Activated T-cell treated with anti-CD3 and anti-CD28 coated beads, Interleukin-2, amount 50 U/mL, for 24 hours (primary cell): ENCODE results near the gene PIH1D1.
A peak's percentile ranks its signal among the peaks of the same experiment; 100 is the strongest.

Source experiments
- DNase-seq: peaks from one replicate; pipeline ENCODE4 v3.0.0-alpha.2; 2020
- H3K27ac Mint-ChIP-seq: 2 replicates; pipeline ENCODE4 v1.8.0; 2020; ENCODE audit warnings: mild to moderate bottlenecking, mixed read lengths
- H3K27me3 Mint-ChIP-seq: 2 replicates; pipeline ENCODE4 v1.8.0; 2020; ENCODE audit warnings: mixed read lengths
- H3K36me3 Mint-ChIP-seq: 2 replicates; pipeline ENCODE4 v1.8.0; 2020; ENCODE audit warnings: low read depth, mixed read lengths
- H3K4me1 Mint-ChIP-seq: 2 replicates; pipeline ENCODE4 v1.8.0; 2020; ENCODE audit warnings: low read depth, mixed read lengths
- H3K4me3 Mint-ChIP-seq: 2 replicates; pipeline ENCODE4 v1.8.0; 2020; ENCODE audit warnings: mild to moderate bottlenecking, moderate library complexity, mixed read lengths
- H3K9me3 Mint-ChIP-seq: 2 replicates; pipeline ENCODE4 v1.8.0; 2020; ENCODE audit warnings: mixed read lengths

PIH1D1 gene

GRCh38 chr19:49427339-49427738, 24.3 kb downstream of the PIH1D1 start:
- no peak for DNase-seq
- H3K4me3 Mint-ChIP-seq: no peak overlapping the region
- H3K36me3 Mint-ChIP-seq: no peaks in the 10 kb centered on the region
- peaks cover 91% of the 10 kb centered on the region for H3K27me3 Mint-ChIP-seq
- no peaks in the 10 kb centered on the region for H3K9me3 Mint-ChIP-seq
- H3K4me1 Mint-ChIP-seq: peaks cover 44% of the 10 kb centered on the region
- H3K27ac Mint-ChIP-seq: no peak overlapping the region

DNA sequence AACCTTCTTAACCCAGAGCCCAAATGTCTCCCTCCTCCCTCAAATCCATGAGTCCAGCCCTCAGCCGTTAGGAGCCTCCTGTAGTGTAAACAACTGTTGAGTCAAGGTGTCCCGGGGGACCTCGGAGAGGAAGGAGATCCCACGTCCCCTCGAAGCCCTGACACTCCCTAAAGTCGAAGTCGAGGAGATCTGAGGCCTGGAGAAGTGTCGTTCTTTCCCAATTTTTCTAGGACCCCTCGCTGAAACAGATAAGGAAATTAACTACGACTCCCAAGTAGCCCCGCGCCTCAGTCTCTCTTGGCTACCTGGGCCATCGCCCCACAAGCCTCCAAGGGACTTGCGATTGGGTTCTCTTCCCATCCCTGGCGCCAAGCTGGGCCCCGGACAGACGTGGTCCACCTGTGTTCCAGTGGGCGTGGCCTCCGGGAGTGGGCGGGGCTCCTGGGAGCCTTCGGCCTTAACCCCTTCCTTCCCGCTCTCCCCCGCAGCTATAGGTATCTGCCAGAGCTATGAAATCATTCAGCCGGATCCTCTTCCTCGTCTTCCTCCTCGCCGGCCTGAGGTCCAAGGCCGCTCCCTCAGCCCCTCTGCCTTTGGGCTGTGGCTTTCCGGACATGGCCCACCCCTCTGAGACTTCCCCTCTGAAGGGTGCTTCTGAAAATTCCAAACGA, 25.6 kb downstream of the PIH1D1 start:
- H3K27me3 Mint-ChIP-seq: peaks cover 92% of the 10 kb centered on the region
- H3K27ac Mint-ChIP-seq: no peak overlapping the region
- peaks cover 48% of the 10 kb centered on the region for H3K4me1 Mint-ChIP-seq
- H3K4me3 Mint-ChIP-seq: no peak overlapping the region
- no peaks in the 10 kb centered on the region for H3K9me3 Mint-ChIP-seq
- peak; percentile 59 for DNase-seq
- no peaks in the 10 kb centered on the region for H3K36me3 Mint-ChIP-seq

GRCh38 chr19:49425178-49425577, 26.4 kb downstream of the PIH1D1 start, which contains the start of gene GFY:
Gene GFY, plus strand, starts transcription at chr19:49425388. Its CDS starts 1,043 bp downstream, at chr19:49426431.
- Mint-ChIP-seq H3K27me3 (peaks cover 92% of the 10 kb centered on the region), H3K4me1 (peaks cover 51% of the 10 kb centered on the region), H3K9me3 (no peaks in the 10 kb centered on the region), H3K36me3 (no peaks in the 10 kb centered on the region), H3K4me3 (no peak within 1 kb of the TSS), H3K27ac (no peak within 1 kb of the TSS)
- DNase-seq: no peak

DNA sequence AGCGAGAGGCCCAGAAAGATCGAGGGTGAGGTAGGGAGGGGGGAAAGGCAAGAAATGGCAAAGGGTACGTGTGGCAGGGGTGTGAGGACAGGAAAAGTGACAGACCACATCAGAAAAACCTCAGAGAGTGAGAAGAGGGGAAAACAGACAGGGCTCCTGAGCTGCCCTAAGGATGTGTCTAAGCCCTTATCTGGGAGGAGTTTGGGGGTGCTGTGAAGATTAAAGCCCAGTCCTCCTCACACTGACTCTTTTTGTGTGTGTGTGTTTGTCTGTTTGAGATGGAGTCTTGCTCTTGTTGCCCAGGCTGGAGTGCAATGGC, 27.7 kb downstream of the PIH1D1 start:
- no peak for DNase-seq
- Mint-ChIP-seq H3K9me3 (no peaks in the 10 kb centered on the region), H3K4me1 (peaks cover 48% of the 10 kb centered on the region), H3K36me3 (no peaks in the 10 kb centered on the region), H3K27ac (no peak overlapping the region), H3K27me3 (peaks cover 92% of the 10 kb centered on the region), H3K4me3 (no peak overlapping the region)

- DNase-seq: no peak
- H3K9me3 Mint-ChIP-seq: no peaks in the 10 kb centered on the region
- H3K27ac Mint-ChIP-seq: no peak within 1 kb of the TSS
- H3K4me1 Mint-ChIP-seq: peaks cover 44% of the 10 kb centered on the region
- peak within 1 kb of the TSS; percentile 57 for H3K4me3 Mint-ChIP-seq
- peaks cover 91% of the 10 kb centered on the region for H3K27me3 Mint-ChIP-seq
- H3K36me3 Mint-ChIP-seq: no peaks in the 10 kb centered on the region
Measured at GRCh38 chr19:49423071-49423984, 28.3 kb downstream of the PIH1D1 start, which contains the start of gene PTH2. Gene PTH2, minus strand, starts transcription at chr19:49423441. Its CDS starts 102 bp downstream, at chr19:49423339.

- Mint-ChIP-seq H3K27ac (no peak overlapping the region), H3K27me3 (peaks cover 91% of the 10 kb centered on the region), H3K9me3 (no peaks in the 10 kb centered on the region), H3K4me1 (peaks cover 37% of the 10 kb centered on the region), H3K36me3 (no peaks in the 10 kb centered on the region), H3K4me3 (peak overlapping the region; percentile 57)
- peak; percentile 61 for DNase-seq
Measured at GRCh38 chr19:49422407-49423070, 29.1 kb downstream of the PIH1D1 start.

DNA sequence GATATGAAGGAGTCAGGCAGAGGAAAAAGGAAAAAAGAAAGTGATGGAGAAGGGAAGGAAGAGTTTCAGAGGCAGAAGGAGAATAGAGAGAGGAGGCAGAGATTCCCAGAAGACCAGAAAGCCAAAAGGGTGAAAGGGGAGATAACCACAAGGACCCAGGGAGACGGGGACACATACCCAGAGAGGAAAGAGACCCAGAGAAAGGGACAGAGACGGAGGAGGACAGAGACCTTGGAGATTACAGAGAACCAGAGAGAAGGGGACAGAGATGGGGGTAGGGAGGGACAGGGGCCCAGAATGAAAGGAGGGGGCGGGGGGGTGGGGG, 29.8 kb downstream of the PIH1D1 start:
- H3K4me3 Mint-ChIP-seq: no peak overlapping the region
- H3K27ac Mint-ChIP-seq: no peak overlapping the region
- no peaks in the 10 kb centered on the region for H3K9me3 Mint-ChIP-seq
- DNase-seq: no peak
- peaks cover 34% of the 10 kb centered on the region for H3K4me1 Mint-ChIP-seq
- H3K36me3 Mint-ChIP-seq: no peaks in the 10 kb centered on the region
- H3K27me3 Mint-ChIP-seq: peaks cover 87% of the 10 kb centered on the region

DNA sequence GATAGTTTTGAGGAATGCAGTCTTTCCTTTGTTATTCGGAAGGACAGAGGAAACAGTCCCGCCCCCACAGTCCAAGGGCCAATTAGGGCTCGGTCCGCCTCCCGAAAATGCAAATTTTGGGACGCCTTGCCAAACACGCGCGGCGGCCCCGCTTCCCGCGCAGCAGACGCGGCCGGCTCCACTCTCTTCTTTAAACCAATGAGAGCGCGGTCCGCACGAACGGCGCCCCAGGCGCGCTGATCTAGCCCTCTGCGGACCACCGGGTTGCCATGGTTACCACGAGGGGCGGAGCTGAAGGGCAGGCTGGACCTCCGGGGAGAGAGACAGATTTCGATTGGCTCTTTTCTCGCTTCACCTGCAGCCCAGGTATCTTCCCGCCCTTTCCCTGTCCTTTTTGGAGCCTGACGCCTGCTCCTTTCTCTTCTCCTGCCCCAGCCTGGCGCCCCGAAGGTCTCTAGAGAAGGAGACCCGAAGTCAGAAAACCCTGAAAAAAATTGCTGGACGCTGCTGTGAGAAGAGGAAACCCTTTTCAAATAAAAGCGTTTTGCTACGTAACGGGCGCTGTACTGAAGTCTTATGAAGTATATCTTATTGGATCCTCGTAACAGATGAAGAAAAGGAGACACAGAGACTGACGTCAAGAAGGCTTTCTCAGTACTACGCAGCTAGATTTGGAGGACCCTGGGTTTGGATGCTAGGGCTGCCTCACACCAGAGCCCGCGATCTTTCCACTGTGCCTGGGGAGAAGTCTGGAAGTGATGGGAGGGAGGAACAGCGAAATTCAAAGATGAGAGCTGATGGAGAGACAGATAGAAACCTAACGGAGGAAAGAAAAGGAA, 30.4 kb downstream of the PIH1D1 start:
- H3K4me1 Mint-ChIP-seq: peaks cover 31% of the 10 kb centered on the region
- peak; percentile 55 for DNase-seq
- no peaks in the 10 kb centered on the region for H3K36me3 Mint-ChIP-seq
- H3K27me3 Mint-ChIP-seq: peaks cover 81% of the 10 kb centered on the region
- H3K9me3 Mint-ChIP-seq: no peaks in the 10 kb centered on the region
- no peak overlapping the region for H3K27ac Mint-ChIP-seq
- H3K4me3 Mint-ChIP-seq: peak overlapping the region; percentile 8

DNA sequence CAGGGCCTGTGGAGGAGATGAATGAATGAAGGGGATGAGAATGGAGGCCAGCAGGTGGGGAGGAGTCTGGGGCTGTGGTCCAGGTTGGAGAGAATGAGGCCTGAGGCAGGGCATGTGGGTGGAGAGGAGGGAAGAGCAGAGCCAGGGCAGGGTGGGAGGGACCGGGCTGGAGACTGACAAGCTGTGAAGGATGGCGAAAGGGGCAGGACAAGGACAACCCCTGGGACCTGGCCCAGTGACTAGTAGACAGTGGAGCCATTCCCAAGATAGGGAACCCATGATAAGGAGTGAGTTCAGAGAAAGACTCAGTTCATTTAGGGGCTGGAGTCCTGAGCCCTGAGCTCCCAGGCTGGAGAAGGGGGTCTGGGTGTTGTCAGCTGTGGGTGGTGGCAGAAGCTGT, 31.4 kb downstream of the PIH1D1 start:
- H3K27ac Mint-ChIP-seq: no peak overlapping the region
- no peaks in the 10 kb centered on the region for H3K9me3 Mint-ChIP-seq
- H3K36me3 Mint-ChIP-seq: no peaks in the 10 kb centered on the region
- no peak for DNase-seq
- H3K4me3 Mint-ChIP-seq: no peak overlapping the region
- H3K27me3 Mint-ChIP-seq: peaks cover 71% of the 10 kb centered on the region
- H3K4me1 Mint-ChIP-seq: peaks cover 30% of the 10 kb centered on the region

DNA sequence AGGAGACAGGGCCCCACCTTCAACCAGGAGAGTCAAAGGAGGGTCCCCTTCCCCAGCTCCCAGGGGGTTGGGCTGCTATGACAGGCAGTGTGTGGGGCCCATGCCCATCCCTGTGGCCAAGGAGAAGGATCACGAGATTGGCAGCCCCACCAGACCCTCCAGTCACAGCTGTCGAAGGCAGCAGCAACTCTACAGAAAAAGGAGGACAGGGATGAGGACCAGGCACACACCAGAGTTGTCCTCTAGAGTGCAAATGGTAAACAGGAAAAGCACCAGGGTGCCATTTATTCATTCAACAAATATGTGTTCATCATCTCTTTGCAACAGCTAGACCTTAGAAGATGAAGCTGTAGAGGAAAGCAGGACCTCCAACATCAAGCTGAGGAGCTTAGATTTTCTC, 32.4 kb downstream of the PIH1D1 start:
- Mint-ChIP-seq H3K4me1 (peaks cover 29% of the 10 kb centered on the region), H3K27me3 (peaks cover 62% of the 10 kb centered on the region), H3K9me3 (no peaks in the 10 kb centered on the region), H3K4me3 (no peak overlapping the region), H3K27ac (no peak overlapping the region), H3K36me3 (no peaks in the 10 kb centered on the region)
- DNase-seq: no peak

DNA sequence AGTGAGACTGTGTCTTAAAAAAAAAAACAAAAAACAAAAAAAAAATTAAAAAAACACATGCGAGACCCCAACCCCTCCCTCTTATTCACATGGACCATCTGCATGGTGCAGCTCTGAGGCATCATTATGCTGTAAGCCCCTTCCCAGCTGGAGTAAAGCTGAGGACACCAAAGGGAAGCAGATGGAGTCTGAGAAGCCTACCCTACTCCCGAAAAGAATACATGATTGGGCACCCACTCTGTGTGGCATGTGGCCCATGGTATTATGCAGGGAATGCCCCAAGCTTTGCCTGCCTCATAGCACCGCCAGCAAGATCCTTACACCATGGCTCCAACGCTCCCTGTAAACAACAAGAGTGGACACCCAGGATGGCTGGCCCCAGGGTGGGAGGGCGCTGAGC, 33.1 kb downstream of the PIH1D1 start:
- peaks cover 22% of the 10 kb centered on the region for H3K4me1 Mint-ChIP-seq
- no peak for DNase-seq
- no peak overlapping the region for H3K27ac Mint-ChIP-seq
- no peaks in the 10 kb centered on the region for H3K9me3 Mint-ChIP-seq
- H3K36me3 Mint-ChIP-seq: no peaks in the 10 kb centered on the region
- H3K27me3 Mint-ChIP-seq: peaks cover 55% of the 10 kb centered on the region
- no peak overlapping the region for H3K4me3 Mint-ChIP-seq

- Mint-ChIP-seq H3K9me3 (no peaks in the 10 kb centered on the region), H3K4me3 (no peak overlapping the region), H3K27ac (no peak overlapping the region), H3K4me1 (peaks cover 16% of the 10 kb centered on the region), H3K27me3 (peaks cover 45% of the 10 kb centered on the region), H3K36me3 (no peaks in the 10 kb centered on the region)
- DNase-seq: no peak
Measured at GRCh38 chr19:49417088-49417487, 34.5 kb downstream of the PIH1D1 start.

DNA sequence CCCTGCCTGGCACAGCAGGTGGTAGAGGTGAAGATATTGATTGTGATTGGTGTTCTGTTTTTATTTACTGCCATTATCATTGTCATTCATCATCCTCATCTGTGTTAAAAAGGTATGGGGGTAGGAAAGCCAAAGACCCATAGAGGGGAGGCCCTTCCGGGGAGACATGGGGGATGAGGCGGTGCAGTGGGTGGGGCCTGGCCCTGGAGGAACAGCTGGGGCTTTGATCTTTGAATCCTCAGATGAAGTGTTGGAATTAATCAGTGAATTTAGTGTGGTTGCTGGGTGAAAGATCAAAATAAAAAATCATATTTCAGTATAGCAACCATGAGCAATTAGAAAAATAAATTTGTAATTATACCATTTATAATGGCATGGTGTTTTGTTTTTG, 35.8 kb downstream of the PIH1D1 start:
- Mint-ChIP-seq H3K4me1 (peaks cover 17% of the 10 kb centered on the region), H3K27me3 (peaks cover 32% of the 10 kb centered on the region), H3K9me3 (no peaks in the 10 kb centered on the region), H3K36me3 (no peaks in the 10 kb centered on the region), H3K27ac (no peak overlapping the region), H3K4me3 (no peak overlapping the region)
- DNase-seq: no peak

DNA sequence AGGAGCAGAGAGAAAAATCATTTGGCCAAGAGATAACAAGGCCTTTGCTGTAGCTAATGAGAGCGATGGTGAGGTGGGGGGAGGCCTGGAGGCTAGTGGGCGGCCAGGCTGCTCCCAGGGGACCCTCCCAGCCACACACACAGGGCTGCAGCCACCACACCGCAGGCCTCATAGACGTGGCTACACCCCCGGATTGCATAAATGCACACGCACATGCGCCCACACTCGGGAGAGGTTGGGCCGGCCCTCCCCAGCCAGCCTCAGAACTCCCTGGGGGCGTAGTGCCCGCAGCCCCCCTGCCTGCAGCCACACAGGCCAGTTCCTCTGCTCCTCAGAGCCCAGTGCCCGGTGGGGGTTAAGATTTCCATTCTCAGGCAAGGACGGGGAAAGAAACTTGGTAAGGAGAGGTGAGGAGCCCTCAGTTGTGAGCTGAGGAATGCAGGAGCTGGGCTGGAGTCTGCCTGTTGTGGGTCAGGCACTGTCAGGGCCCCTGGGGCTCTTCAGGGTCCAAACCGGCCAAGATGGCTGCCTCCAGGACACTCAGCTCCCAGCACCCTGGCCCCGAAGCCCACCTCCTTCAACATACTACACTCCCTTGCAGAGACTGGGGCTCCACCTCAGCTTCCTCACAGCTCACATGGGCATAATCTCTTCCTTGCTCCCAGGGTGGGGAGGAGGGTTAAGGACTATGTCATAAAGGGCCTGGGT, 36.4 kb downstream of the PIH1D1 start:
- H3K4me3 Mint-ChIP-seq: no peak overlapping the region
- H3K9me3 Mint-ChIP-seq: no peaks in the 10 kb centered on the region
- H3K27ac Mint-ChIP-seq: no peak overlapping the region
- H3K4me1 Mint-ChIP-seq: peaks cover 17% of the 10 kb centered on the region
- peaks cover 26% of the 10 kb centered on the region for H3K27me3 Mint-ChIP-seq
- no peak for DNase-seq
- H3K36me3 Mint-ChIP-seq: no peaks in the 10 kb centered on the region
